Epithelial cell of esophagus (primary cell): Measurements from ENCODE around the gene SPOCK3.
A peak's percentile ranks its signal among the peaks of the same experiment; 100 is the strongest.

Source experiments
- DNase-seq: peaks from one replicate; pipeline ENCODE4 v3.0.0; 2010; ENCODE audit warnings: low read depth
- H3K4me3 ChIP-seq: 2 replicates; pipeline ENCODE4 v1.5.1; 2011; ENCODE audit warnings: mild to moderate bottlenecking, low read length, control low read depth
- TF ChIP-seq, protein P1 (sequence below): IDR thresholded peaks from 2 replicates; pipeline ENCODE4 v1.5.1; 2011; ENCODE audit warnings: low read depth, mild to moderate bottlenecking, low read length, control low read depth, inconsistent platforms; ENCODE audit not compliant: insufficient read depth; ENCODE audit errors: missing control alignments

Gene SPOCK3

DNA sequence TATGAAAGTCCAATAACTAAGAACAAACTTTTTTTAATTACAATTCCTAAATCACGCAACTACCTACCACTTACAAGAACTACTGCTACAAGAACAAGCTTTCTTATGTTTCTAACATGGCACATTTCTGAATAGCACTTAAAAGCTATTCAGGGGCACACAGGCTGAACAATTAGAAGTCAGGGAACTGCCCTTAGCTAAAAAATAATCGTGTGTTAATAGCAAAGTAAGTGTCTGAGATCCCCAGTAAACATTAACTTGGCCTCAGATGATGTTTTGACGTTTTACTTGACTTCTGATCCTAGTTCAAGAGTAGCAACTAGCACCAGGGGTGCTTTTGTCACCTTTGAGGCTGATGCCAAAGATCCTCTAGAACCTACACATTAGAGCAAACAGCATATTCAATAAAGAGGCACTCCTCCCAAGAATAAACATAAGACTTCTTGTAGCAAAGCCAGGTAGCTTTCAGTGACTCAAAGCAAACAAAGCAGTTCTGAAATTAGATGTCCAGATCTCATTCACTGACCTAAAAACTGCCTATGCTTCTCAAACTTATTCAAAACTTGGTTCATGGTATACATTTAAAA lies 16.2 kb downstream of the SPOCK3 start:
- peak; percentile 45 for DNase-seq
- H3K4me3 ChIP-seq, result no peak overlapping the region
- TF ChIP-seq, protein P1, sequence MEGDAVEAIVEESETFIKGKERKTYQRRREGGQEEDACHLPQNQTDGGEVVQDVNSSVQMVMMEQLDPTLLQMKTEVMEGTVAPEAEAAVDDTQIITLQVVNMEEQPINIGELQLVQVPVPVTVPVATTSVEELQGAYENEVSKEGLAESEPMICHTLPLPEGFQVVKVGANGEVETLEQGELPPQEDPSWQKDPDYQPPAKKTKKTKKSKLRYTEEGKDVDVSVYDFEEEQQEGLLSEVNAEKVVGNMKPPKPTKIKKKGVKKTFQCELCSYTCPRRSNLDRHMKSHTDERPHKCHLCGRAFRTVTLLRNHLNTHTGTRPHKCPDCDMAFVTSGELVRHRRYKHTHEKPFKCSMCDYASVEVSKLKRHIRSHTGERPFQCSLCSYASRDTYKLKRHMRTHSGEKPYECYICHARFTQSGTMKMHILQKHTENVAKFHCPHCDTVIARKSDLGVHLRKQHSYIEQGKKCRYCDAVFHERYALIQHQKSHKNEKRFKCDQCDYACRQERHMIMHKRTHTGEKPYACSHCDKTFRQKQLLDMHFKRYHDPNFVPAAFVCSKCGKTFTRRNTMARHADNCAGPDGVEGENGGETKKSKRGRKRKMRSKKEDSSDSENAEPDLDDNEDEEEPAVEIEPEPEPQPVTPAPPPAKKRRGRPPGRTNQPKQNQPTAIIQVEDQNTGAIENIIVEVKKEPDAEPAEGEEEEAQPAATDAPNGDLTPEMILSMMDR, result no peak

DNA sequence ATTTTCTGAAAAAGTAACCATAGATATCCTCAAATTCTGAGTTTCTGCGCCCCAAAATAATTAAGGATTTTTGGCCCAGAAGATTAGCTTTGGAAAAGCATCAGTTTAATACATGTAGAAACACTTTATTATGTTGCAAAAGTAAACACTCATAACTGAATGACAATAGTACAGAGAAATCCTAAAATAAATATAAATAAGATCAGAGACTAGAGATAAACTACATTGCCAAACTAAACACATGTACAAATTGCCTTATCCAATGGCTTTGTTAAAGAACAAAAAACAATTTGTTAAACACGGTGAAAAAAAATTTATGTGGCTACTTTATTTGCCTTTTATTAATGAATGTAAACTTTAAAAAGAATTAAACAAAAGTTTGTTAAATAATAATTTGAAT lies 17.5 kb downstream of the SPOCK3 start:
- no peak overlapping the region for H3K4me3 ChIP-seq
- TF ChIP-seq, protein P1, result no peak
- no peak for DNase-seq

DNA sequence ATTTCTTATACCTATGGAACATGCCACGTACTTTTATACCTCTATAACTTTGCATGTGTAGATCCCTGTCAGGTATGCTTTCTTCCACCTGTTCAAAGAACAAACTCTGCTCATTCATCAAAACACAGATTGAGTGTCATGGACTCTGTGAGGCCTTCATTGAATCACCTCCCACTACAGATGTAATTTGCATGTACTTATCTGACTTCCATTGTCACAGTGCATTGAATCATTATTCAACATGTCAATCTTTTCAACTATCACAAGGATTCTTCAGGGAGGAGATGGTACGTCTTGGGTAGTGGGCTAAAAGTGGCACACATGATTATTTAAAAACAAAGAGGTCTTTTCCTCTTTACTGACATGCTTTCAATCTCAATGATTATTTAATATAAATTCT lies 24.1 kb downstream of the SPOCK3 start:
- TF ChIP-seq, protein P1, result no peak
- DNase-seq, result no peak
- H3K4me3 ChIP-seq, result no peak overlapping the region

DNA sequence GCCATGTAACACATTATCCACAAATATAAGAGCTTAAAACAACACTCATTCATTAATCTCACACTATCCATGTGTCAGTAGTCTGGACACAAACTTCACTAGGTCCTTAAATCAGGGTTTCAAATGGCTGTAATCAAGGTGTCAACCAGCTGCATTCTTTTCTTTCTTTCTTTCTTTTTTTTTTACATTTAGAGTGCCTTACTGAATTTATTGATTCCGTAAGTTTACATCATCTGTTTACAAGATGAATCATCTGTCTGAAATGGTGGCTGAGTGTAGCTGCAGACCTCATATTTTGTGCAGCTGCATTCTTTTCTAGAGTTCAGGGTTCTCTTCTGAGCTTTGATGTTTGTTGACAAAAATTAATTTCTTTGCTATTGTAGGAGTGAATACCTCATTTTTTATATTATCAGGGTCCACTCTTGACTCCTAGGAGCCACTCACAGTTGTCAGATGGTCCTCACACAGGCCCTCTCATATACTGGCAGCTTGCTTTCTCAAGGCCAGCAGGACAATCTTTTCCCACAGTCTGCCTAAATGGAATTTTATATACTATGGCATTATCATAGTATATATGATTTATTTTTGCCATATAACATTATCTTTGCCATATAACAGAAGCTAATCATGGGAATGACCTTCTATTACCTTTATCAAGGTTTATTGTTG lies 37.8 kb downstream of the SPOCK3 start:
- TF ChIP-seq, protein P1, result no peak
- DNase-seq, result peak; percentile 53

DNA sequence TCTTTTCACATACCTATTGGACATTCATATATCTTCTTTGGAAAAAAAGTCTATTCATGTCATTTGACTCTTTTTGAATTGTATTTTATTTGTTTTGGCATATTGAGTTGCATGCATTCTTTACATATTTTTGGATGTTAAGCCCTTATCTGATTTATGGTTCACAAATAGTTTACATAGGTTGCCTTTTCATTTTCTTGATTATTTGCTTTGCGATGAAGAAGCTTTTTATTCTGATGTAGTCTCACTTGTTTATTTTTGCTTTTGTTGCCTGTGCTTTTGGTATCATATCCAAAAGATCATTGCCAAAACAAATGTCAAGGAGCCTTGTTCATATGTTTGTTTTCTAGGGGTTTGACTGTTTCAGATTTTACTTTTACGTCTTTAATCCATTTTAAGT lies 43.9 kb downstream of the SPOCK3 start:
- H3K4me3 ChIP-seq, result no peak overlapping the region
- no peak for DNase-seq
- TF ChIP-seq, protein P1, result no peak

More for the DNA sequence above, 37.8 kb downstream of the SPOCK3 start:
- no peak overlapping the region for H3K4me3 ChIP-seq

DNA sequence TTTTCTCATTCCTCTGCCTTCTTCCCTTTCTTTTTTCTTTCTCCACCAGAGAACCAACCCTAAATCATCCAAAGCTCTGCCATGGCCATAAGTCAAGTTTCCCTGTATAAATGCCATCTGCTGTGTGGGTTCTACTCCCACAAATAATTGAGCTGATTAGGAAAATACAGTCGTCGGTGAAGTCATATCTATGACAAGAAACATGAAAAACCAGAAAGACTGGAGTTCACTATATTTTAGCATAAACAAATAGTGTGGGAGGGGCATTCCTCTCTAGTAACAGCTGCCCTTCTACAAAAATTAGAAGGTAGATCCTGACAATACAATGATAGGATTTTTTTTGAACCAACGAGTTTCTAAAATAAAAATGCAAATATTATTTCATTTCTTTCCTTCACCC lies 48.8 kb downstream of the SPOCK3 start:
- TF ChIP-seq, protein P1, result no peak

DNA sequence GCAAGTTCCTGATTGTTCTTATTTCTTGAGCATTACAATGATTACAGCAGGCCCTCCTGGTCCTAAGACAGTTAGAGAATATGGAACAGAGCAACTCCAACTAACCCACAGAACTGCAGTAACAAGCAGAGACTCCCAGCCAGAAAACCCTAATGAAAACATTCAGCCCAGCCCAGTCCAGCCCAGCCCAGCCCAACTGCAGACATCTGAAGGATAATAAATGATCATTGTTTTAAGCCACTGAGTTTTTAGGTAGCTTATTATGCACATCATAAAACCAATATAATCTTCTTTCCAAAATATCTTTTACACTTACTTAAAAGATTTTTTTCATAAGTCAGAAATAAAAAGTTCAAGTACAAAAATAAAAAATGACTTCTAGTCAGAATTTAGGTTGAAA lies 51.3 kb downstream of the SPOCK3 start:
- no peak for DNase-seq
- H3K4me3 ChIP-seq, result no peak overlapping the region
- TF ChIP-seq, protein P1, result no peak

More for the DNA sequence above, 48.8 kb downstream of the SPOCK3 start:
- DNase-seq, result peak; percentile 62
- no peak overlapping the region for H3K4me3 ChIP-seq
